Measurements from ENCODE around the gene STK17A. TPM values are rescaled to one million over a fixed set of nuclear protein-coding genes. Genes with fewer than 3 reads are reported as not detected.

The STK17A gene
- total and polyA plus RNA-seq, 2 donors (not counting 1 experiment from before 2014, with no cell fraction given): 46.8 to 53.2 TPM

GRCh38 chr7:43602256-43602655 lies 19.3 kb downstream of the STK17A start:
- Histone ChIP-seq H3K9ac (ENCODE audit: insufficient read depth, low read length) (no peak overlapping the region), H3K4me2 (ENCODE audit: extremely low read depth, insufficient read depth, low read length) (no peak overlapping the region), H3K9me3 (ENCODE audit: control insufficient read depth, insufficient read depth, low read depth, low read length) (no peaks in the 10 kb centered on the region), H3K79me2 (ENCODE audit: control insufficient read depth, insufficient read depth, low read length) (peaks cover 71% of the 10 kb centered on the region), H4K20me1 (ENCODE audit: control insufficient read depth, extremely low read depth, insufficient read depth, low read length) (no peaks in the 10 kb centered on the region), H3K27ac (ENCODE audit: insufficient read depth, low read length) (no peak overlapping the region), H3K36me3 (ENCODE audit: control insufficient read depth, insufficient read depth, low read length) (peaks cover 6% of the 10 kb centered on the region), H3K4me3 (replicated peaks in 1 of 4; ENCODE audit: control extremely low read depth in 1 of 4, insufficient read depth in 1 of 4, low read depth in 3 of 4, low read length in 4 of 4) (no peak overlapping the region), H3K27me3 (ENCODE audit: control insufficient read depth, insufficient read depth, low read length) (no peaks in the 10 kb centered on the region), H2AFZ (ENCODE audit: low read length) (no peak overlapping the region), H3K4me1 (ENCODE audit: control insufficient read depth, extremely low read depth, insufficient read depth, low read length) (no peaks in the 10 kb centered on the region)
- TF ChIP-seq EZH2 (IDR thresholded peaks at IDR 0.05; ENCODE audit: low read length, missing control alignments) (no peak), CTCF (conservative IDR thresholded peaks at IDR 0.05 in 1 of 2, IDR thresholded peaks at IDR 0.05 in 1 of 2; ENCODE audit: low read depth in 1 of 2, low read length in 2 of 2) (no peak)
- no peak for DNase-seq (ENCODE audit: low read depth in 2 of 2)

- H3K9me3 ChIP-seq (ENCODE audit: control insufficient read depth, insufficient read depth, low read depth, low read length): no peaks in the 10 kb centered on the region
- no peak for DNase-seq (ENCODE audit: low read depth in 2 of 2)
- no peaks in the 10 kb centered on the region for H4K20me1 ChIP-seq (ENCODE audit: control insufficient read depth, extremely low read depth, insufficient read depth, low read length)
Measured at GRCh38 chr7:43604251-43604650, 21.3 kb downstream of the STK17A start.

GRCh38 chr7:43609097-43609496 lies 26.2 kb downstream of the STK17A start:
- H2AFZ ChIP-seq (ENCODE audit: low read length): no peak overlapping the region
- no peak for TF ChIP-seq EZH2 (IDR thresholded peaks at IDR 0.05; ENCODE audit: low read length, missing control alignments)
- no peak for TF ChIP-seq CTCF (conservative IDR thresholded peaks at IDR 0.05 in 1 of 2, IDR thresholded peaks at IDR 0.05 in 1 of 2; ENCODE audit: low read depth in 1 of 2, low read length in 2 of 2)
- no peak overlapping the region for H3K27ac ChIP-seq (ENCODE audit: insufficient read depth, low read length)
- H3K9ac ChIP-seq (ENCODE audit: insufficient read depth, low read length): no peak overlapping the region
- no peaks in the 10 kb centered on the region for H4K20me1 ChIP-seq (ENCODE audit: control insufficient read depth, extremely low read depth, insufficient read depth, low read length)
- H3K4me2 ChIP-seq (ENCODE audit: extremely low read depth, insufficient read depth, low read length): no peak overlapping the region
- H3K79me2 ChIP-seq (ENCODE audit: control insufficient read depth, insufficient read depth, low read length): peaks cover 72% of the 10 kb centered on the region
- peaks cover 13% of the 10 kb centered on the region for H3K36me3 ChIP-seq (ENCODE audit: control insufficient read depth, insufficient read depth, low read length)
- H3K9me3 ChIP-seq (ENCODE audit: control insufficient read depth, insufficient read depth, low read depth, low read length): no peaks in the 10 kb centered on the region
- H3K4me1 ChIP-seq (ENCODE audit: control insufficient read depth, extremely low read depth, insufficient read depth, low read length): peaks cover 14% of the 10 kb centered on the region
- H3K27me3 ChIP-seq (ENCODE audit: control insufficient read depth, insufficient read depth, low read length): no peaks in the 10 kb centered on the region
- H3K4me3 ChIP-seq (replicated peaks in 1 of 4; ENCODE audit: control extremely low read depth in 1 of 4, insufficient read depth in 1 of 4, low read depth in 3 of 4, low read length in 4 of 4): no peak overlapping the region
- no peak for DNase-seq (ENCODE audit: low read depth in 2 of 2)

More at GRCh38 chr7:43604251-43604650, 21.3 kb downstream of the STK17A start:
- Histone ChIP-seq H3K27ac (ENCODE audit: insufficient read depth, low read length) (no peak overlapping the region), H3K4me2 (ENCODE audit: extremely low read depth, insufficient read depth, low read length) (no peak overlapping the region), H3K9ac (ENCODE audit: insufficient read depth, low read length) (no peak overlapping the region), H2AFZ (ENCODE audit: low read length) (no peak overlapping the region), H3K79me2 (ENCODE audit: control insufficient read depth, insufficient read depth, low read length) (peaks cover 81% of the 10 kb centered on the region), H3K4me3 (replicated peaks in 1 of 4; ENCODE audit: control extremely low read depth in 1 of 4, insufficient read depth in 1 of 4, low read depth in 3 of 4, low read length in 4 of 4) (no peak overlapping the region), H3K4me1 (ENCODE audit: control insufficient read depth, extremely low read depth, insufficient read depth, low read length) (no peaks in the 10 kb centered on the region), H3K27me3 (ENCODE audit: control insufficient read depth, insufficient read depth, low read length) (no peaks in the 10 kb centered on the region), H3K36me3 (ENCODE audit: control insufficient read depth, insufficient read depth, low read length) (peaks cover 9% of the 10 kb centered on the region)
- TF ChIP-seq EZH2 (IDR thresholded peaks at IDR 0.05; ENCODE audit: low read length, missing control alignments) (no peak), CTCF (conservative IDR thresholded peaks at IDR 0.05 in 1 of 2, IDR thresholded peaks at IDR 0.05 in 1 of 2; ENCODE audit: low read depth in 1 of 2, low read length in 2 of 2) (no peak)
